Mesodermal cell (in vitro differentiated cells): ENCODE data around the gene CPT1A.

Experiments
- H3K27ac ChIP-seq: 2 replicates; pipeline ENCODE4 v1.7.0; 2013; ENCODE audit warnings: mild to moderate bottlenecking, low read depth, low read length, moderate library complexity; ENCODE audit not compliant: severe bottlenecking
- H3K36me3 ChIP-seq: 2 replicates; pipeline ENCODE4 v1.7.1; 2013; ENCODE audit warnings: mild to moderate bottlenecking, low read length, moderate library complexity; ENCODE audit not compliant: control insufficient read depth, insufficient read depth
- H3K4me1 ChIP-seq: one replicate; pipeline ENCODE4 v1.7.1; 2013; ENCODE audit warnings: mild to moderate bottlenecking, low read length; ENCODE audit not compliant: insufficient read depth, control insufficient read depth, poor library complexity, severe bottlenecking
- H3K4me3 ChIP-seq: 2 replicates; pipeline ENCODE4 v1.7.0; 2013; ENCODE audit warnings: low read length, control low read depth, mild to moderate bottlenecking; ENCODE audit not compliant: insufficient read depth, poor library complexity, severe bottlenecking; ENCODE audit errors: extremely low read depth
- H3K9me3 ChIP-seq: 2 replicates; pipeline ENCODE4 v1.7.1; 2013; ENCODE audit warnings: mild to moderate bottlenecking, low read length, moderate library complexity; ENCODE audit not compliant: control insufficient read depth
- WGBS, 2 experiments: methylation state at CpG; one replicate each; pipeline ENCODE4 v1.1.5; 2013; ENCODE audit warnings: missing lambda C conversion rate in 2 of 2; ENCODE audit not compliant: insufficient coverage in 2 of 2; 5-methylcytosine and 5-hydroxymethylcytosine counted together

The CPT1A gene

GRCh38 chr11:68704887-68705286, 136.8 kb downstream of the CPT1A start:
- H3K4me1 ChIP-seq = peaks cover 6% of the 10 kb centered on the region
- H3K27ac ChIP-seq = no peak overlapping the region
- H3K9me3 ChIP-seq = no peaks in the 10 kb centered on the region
- no peaks in the 10 kb centered on the region for H3K36me3 ChIP-seq
- no peak overlapping the region for H3K4me3 ChIP-seq
- WGBS, 2 experiments = 8 to 25% methylated on average over 6 to 13 of the region's 16 CpGs
